Activated naive CD4-positive, alpha-beta T cell treated with anti-CD3 and anti-CD28 coated beads, Interleukin-2, amount 50 U/mL, for 72 hours (primary cell): Measurements from ENCODE around the gene PRDM15. TPM values are rescaled to one million over a fixed set of nuclear protein-coding genes. Genes with fewer than 3 reads are reported as not detected.
"Not testable (repeated sequence)": the region's sequence is repeated elsewhere in the genome, so short reads cannot be mapped to it uniquely, and the experiment has no call there.

ENCODE experiments used
- ATAC-seq, 2 donors: fragments of 150-1000 bp; cut with Tn5 transposase; 2 replicates each; pipeline ENCODE4 v1.10.0; 2021; ENCODE audit warnings: mild to moderate bottlenecking in 2 of 2, moderate library complexity in 2 of 2
- DNase-seq, 2 donors: peaks; one replicate each; pipeline ENCODE4 v3.0.0; 2021 to 2022; ENCODE audit warnings: low spot score in 2 of 2
- H3K27ac Mint-ChIP-seq, 2 donors: one replicate each; pipeline ENCODE4 v1.8.0; 2022; ENCODE audit warnings: mild to moderate bottlenecking in 2 of 2, mixed read lengths in 2 of 2
- H3K36me3 Mint-ChIP-seq, 2 donors: one replicate each; pipeline ENCODE4 v1.8.0; 2022; ENCODE audit warnings: mixed read lengths in 2 of 2
- H3K9me3 Mint-ChIP-seq, 2 donors: one replicate each; pipeline ENCODE4 v1.8.0; 2022; ENCODE audit warnings: mixed read lengths in 2 of 2
- total RNA-seq, 2 donors: library from RNA; stranded (reverse); gene quantifications; one replicate each; pipeline ENCODE4 v1.2.3, GENCODE V29; 2022

The PRDM15 gene
- total RNA-seq, 2 donors from 2014 or later = 13.1 to 23.0 TPM

DNA sequence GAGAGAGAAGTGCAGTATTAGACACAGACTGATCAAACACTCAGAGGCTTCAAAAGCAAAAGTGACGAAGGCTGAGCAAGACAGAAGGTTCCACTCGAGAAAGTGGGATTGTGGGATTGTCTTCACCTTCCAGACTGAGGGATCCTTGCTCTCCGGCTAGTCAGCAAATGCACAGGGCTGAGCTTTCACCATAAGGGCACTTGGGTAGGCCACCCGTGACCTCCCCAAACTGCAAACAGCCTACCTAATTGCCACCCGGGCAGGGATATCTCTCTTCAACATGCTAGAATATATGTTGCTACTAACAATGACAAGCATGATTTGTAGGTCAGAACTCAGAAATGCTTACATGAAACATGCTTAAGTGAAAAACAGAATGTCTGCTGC is 77.0 kb downstream of the PRDM15 start:
- no peak overlapping the region for H3K27ac Mint-ChIP-seq
- ATAC-seq = no peak
- DNase-seq = no peak
- peaks cover 6% of the 10 kb centered on the region in 2 donors for H3K36me3 Mint-ChIP-seq
- H3K9me3 Mint-ChIP-seq = peaks cover 6 to 7% of the 10 kb centered on the region in 2 donors

DNA sequence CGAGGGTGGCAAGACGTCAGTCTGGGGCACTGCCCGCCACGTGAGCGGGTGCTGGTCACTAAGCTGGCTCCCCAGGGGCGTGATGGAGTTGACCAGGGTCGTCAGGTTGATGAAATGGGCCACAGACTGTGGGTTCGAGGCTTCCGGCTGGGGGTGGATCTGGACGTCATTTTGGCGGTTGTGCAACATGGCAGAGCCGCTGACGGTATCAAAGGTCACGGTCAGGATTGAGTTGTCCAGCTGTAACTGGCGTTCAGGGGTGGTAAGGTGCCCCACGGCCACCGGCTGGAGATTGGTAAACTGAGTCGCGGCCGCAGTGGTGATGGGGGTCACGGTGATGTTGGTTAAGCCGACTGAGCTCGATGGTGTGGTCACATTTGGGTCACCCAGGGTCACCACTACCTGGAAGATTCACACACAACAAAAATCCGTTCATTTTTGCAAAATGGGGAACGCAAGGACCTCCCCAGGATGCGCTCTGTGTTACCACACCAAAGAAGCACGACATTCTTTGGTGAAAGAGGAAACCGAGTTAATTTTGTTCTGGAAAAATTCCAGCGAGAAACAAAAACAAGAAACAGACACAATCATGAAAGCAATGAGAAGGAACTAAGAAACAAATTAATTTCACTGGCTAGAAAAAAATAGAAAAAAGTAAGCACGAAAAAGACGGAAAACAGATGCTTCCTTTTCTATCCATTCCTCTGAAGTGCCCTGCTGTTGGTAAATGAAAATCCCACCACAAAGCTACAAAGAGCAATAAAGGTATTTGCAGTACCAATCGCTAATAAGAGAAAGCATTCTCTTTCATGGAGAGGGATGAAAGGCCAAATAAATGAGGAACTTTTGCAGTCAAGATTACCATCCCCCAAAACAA is 77.6 kb downstream of the PRDM15 start:
- H3K27ac Mint-ChIP-seq = no peak overlapping the region

GRCh38 chr21:41800425-41801320 is 78.5 kb downstream of the PRDM15 start:
- H3K9me3 Mint-ChIP-seq = no peaks in the 10 kb centered on the region
- H3K27ac Mint-ChIP-seq = no peak overlapping the region
- peaks cover 0 to 6% of the 10 kb centered on the region in 2 donors for H3K36me3 Mint-ChIP-seq
- DNase-seq (no peak), ATAC-seq (no peak)

More for the DNA sequence above, 77.6 kb downstream of the PRDM15 start:
- Mint-ChIP-seq H3K9me3 (peaks cover under 1 to 1% of the 10 kb centered on the region in 2 donors), H3K36me3 (peaks cover 0 to 6% of the 10 kb centered on the region in 2 donors)
- ATAC-seq = no peak
- no peak for DNase-seq

- H3K27ac Mint-ChIP-seq = peak overlapping the region in 1 of 2 donors; percentile 77
- H3K36me3 Mint-ChIP-seq = peaks cover 0 to 6% of the 10 kb centered on the region in 2 donors
- H3K9me3 Mint-ChIP-seq = no peaks in the 10 kb centered on the region
- ATAC-seq (no peak), DNase-seq (no peak)
Observed at GRCh38 chr21:41799763-41800162, 79.4 kb downstream of the PRDM15 start.

DNA sequence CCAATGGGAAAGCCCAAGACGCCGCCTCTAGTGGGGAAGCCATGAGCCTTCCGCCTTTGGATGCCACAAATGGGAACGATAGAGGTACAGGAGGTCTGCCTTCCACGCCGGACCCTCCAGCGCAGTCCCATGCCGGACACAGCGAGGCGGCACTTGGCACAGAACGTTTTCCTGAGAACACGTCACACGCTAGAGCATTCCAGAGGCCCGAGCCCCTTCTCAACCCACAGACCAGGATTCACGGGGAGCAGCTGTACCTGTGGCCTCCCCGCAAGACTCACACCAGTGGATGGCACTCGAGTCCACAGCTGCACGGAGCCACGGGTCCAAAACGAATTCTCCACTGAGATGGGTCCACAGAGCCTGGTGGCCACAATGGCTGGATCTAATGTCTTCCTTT is 80.8 kb downstream of the PRDM15 start:
- DNase-seq = no peak
- no peak for ATAC-seq
- Mint-ChIP-seq H3K9me3 (peaks cover 0 to 6% of the 10 kb centered on the region in 2 donors), H3K36me3 (peaks cover 10 to 16% of the 10 kb centered on the region in 2 donors), H3K27ac (no peak overlapping the region)

DNA sequence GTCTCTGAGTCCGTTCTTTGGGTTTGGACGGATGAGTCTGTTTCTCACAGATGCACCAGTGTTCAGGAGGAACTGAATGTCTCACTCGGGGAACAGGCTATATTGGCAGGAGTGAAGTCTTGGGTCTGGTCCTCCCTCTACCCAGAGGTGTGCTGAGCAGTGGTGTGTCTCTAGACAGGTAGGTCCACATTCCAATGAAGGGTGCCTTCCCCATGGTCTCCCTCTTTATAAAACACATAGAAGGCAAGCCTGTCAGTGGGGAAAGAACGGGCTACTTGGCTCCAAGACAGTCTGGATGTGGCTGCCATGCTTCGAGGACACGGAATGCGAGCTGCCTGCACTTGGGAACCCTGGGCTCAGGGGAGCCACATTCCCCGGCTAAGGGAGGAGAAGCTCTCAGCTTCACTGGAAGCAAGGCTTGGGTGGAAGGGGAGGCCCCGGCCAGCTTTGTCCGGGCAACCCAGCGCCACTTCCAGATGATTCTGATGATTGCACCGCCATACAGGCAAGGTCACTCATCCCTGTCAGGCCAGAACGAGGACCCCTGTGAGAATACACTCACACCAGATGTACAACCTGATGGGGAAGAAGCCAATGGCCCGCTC is 82.6 kb downstream of the PRDM15 start:
- ATAC-seq (no peak), DNase-seq (no peak)
- H3K9me3 Mint-ChIP-seq = peaks cover 7 to 19% of the 10 kb centered on the region in 2 donors

DNA sequence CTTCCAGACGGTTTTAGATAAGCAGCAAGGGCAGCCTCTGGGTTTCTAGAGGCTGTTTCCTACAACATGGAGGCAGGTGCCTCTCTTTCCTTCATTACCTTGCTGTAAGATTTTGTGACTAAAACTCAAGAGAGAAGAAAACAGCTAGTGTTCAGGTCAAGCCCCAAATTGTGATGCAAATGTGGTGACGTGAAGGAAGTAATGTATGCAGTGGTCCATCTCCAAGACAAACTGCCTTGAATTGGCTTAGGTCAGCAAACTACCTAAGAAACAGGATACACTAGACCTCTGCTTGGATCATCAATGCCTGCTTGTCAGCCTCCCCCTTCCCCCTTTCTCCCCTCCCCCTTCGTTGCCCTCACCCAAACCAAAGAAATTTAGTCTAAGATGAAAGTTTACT is 83.4 kb downstream of the PRDM15 start:
- DNase-seq (no peak), ATAC-seq (no peak)
- H3K36me3 Mint-ChIP-seq = peaks cover 23 to 24% of the 10 kb centered on the region in 2 donors
- peaks cover 10 to 19% of the 10 kb centered on the region in 2 donors for H3K9me3 Mint-ChIP-seq
- no peak overlapping the region for H3K27ac Mint-ChIP-seq

More for the DNA sequence above, 82.6 kb downstream of the PRDM15 start:
- peaks cover 24 to 27% of the 10 kb centered on the region in 2 donors for H3K36me3 Mint-ChIP-seq
- no peak overlapping the region for H3K27ac Mint-ChIP-seq

GRCh38 chr21:41794600-41794999 is 84.5 kb downstream of the PRDM15 start:
- H3K27ac Mint-ChIP-seq = peak overlapping the region; percentile 18 to 23

GRCh38 chr21:41792711-41793110 is 86.4 kb downstream of the PRDM15 start:
- Mint-ChIP-seq H3K36me3 (peaks cover 23 to 24% of the 10 kb centered on the region in 2 donors), H3K27ac (no peak overlapping the region), H3K9me3 (peaks cover 10 to 19% of the 10 kb centered on the region in 2 donors)
- no peak for ATAC-seq
- DNase-seq = no peak

More at GRCh38 chr21:41794600-41794999, 84.5 kb downstream of the PRDM15 start:
- ATAC-seq (no peak), DNase-seq (no peak)
- Mint-ChIP-seq H3K9me3 (peaks cover 10 to 19% of the 10 kb centered on the region in 2 donors), H3K36me3 (peaks cover 23 to 24% of the 10 kb centered on the region in 2 donors)

DNA sequence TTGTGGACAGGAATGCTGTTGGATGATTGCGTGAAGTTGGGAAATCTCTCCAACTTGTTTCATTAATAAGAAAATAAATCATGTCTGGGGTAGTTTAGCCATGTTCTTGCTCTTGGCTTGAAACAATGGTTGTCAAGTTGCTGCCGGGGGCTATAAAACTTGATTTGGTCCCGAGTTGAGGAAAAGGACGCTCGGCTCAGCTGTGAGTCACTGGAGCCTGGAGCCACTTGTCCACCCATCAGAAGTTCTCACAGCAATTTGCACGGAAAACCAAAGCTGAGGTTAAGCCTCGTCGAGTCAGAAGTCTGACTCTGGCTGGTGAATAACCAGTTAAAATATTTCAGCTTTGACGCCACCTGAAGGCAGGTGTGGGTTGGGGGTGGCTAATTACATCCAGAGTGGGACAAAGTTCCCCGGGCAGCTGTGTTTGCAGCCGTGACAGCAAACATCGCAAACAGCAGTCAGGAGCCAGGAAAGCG is 92.6 kb downstream of the PRDM15 start:
- Mint-ChIP-seq H3K27ac (no peak overlapping the region), H3K36me3 (no peaks in the 10 kb centered on the region), H3K9me3 (peaks cover 0 to 3% of the 10 kb centered on the region in 2 donors)
- ATAC-seq (no peak), DNase-seq (no peak)

DNA sequence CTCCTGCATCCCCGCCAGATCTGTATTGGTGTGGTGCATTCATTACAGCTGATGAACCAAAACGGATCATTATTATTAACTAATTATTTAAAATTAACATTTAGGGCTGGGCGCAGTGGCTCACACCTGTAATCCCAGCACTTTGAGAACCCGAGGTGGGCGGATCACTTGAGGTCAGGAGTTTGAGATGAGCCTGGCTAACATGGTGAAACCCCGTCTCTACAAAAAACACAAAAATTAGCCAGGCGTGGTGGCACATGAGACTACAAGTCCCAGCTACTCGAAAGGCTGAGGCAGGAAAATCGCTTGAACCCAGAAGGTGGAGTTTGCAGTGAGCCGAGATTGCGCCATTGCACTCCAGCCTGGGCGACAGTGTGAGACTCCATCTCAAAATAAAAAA is 93.9 kb downstream of the PRDM15 start:
- H3K27ac Mint-ChIP-seq, H3K36me3 Mint-ChIP-seq: not testable (repeated sequence)

GRCh38 chr21:41784456-41785102 is 94.6 kb downstream of the PRDM15 start:
- DNase-seq = no peak
- H3K36me3 Mint-ChIP-seq = no peaks in the 10 kb centered on the region
- H3K9me3 Mint-ChIP-seq = no peaks in the 10 kb centered on the region
- H3K27ac Mint-ChIP-seq = no peak overlapping the region
- ATAC-seq = no peak

More for the DNA sequence above, 93.9 kb downstream of the PRDM15 start:
- ATAC-seq, H3K9me3 Mint-ChIP-seq, DNase-seq: not testable (repeated sequence)

DNA sequence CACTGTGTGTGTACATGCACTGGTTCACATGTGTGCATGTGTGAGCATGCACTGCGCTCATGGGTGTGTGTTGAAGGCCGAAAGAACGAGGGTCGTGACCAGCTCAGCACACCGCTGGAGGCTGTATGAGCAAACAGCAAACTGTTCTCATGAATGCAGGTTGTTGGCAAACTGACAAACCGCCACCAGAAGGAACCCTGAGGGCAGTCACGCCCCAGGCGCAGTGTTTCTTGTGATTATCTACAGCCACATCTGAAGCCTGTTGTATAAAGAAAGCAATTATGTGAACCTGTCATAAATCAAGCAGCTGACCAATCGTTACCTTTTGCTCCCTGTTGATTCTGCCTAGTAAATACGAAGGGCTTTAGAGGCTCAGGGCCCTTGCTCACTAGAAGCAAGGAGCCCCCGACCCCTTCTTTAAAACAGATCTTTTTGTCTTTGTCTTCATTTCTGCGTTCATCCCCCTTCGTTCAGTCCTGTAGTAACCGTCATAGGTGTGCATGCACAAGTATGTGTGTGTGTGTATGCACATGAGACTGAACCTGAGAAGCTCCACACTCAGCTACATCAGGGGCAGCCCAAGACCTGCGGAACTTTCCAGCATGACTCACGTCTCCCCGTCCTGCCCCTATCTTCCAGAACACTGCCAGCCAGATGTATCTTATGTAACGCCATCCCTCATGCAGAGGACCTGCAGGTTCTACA is 95.5 kb downstream of the PRDM15 start:
- H3K36me3 Mint-ChIP-seq = no peaks in the 10 kb centered on the region
- H3K9me3 Mint-ChIP-seq = no peaks in the 10 kb centered on the region
- ATAC-seq (peak; percentile 37 to 63), DNase-seq (no peak)
- H3K27ac Mint-ChIP-seq = no peak overlapping the region

- ATAC-seq (no peak), DNase-seq (no peak)
- no peak overlapping the region for H3K27ac Mint-ChIP-seq
- no peaks in the 10 kb centered on the region for H3K9me3 Mint-ChIP-seq
- no peaks in the 10 kb centered on the region for H3K36me3 Mint-ChIP-seq
Observed at GRCh38 chr21:41781050-41781410, 98.1 kb downstream of the PRDM15 start.

GRCh38 chr21:41780337-41781049 is 98.7 kb downstream of the PRDM15 start:
- ATAC-seq (no peak), DNase-seq (no peak)
- no peaks in the 10 kb centered on the region for H3K9me3 Mint-ChIP-seq
- H3K27ac Mint-ChIP-seq = no peak overlapping the region
- no peaks in the 10 kb centered on the region for H3K36me3 Mint-ChIP-seq
